ENCODE data around the gene HHAT. TPM values are rescaled to one million over a fixed set of nuclear protein-coding genes. Genes with fewer than 3 reads are reported as not detected.

The HHAT gene
- polyA plus RNA-seq, 1 donor (not counting 4 experiments of a cell fraction or from before 2014, with no cell fraction given): 3.8 TPM

DNA sequence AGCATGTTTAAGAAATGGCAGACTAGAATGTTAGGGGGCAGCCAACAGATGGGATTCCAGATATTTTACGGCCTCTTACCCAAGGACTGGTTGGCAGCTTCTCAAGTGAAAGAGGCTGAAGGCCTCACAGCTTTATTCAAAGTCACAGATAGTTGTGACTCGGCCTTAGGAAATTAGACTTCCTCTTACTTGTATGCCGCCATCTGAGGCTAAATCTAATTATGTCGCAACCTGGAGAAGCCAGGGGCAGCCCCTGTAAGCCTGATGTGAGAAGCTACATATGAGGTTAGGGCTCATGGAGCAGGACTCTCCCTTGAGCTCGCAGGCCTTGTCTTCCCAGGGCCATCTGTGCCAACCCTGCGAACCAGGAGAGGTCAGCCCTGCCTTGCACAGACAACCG is 352.5 kb downstream of the HHAT start:
- H3K4me2 ChIP-seq (ENCODE audit: control insufficient read depth, extremely low read depth, insufficient read depth, low read depth, low read length): no peak overlapping the region
- H3K79me2 ChIP-seq (ENCODE audit: control insufficient read depth, insufficient read depth, low read length): no peaks in the 10 kb centered on the region
- no peak overlapping the region for H3K9ac ChIP-seq (ENCODE audit: control insufficient read depth, extremely low read depth, insufficient read depth, low read length)
- no peaks in the 10 kb centered on the region for H3K36me3 ChIP-seq (ENCODE audit: control insufficient read depth in 2 of 2, extremely low read depth in 1 of 2, insufficient read depth in 2 of 2, low read length in 2 of 2)
- no peaks in the 10 kb centered on the region for H3K4me1 ChIP-seq (ENCODE audit: control insufficient read depth, extremely low read depth, insufficient read depth, low read length)
- TF ChIP-seq EZH2 (IDR thresholded peaks at IDR 0.05; ENCODE audit: low read length) (no peak), CTCF (optimal IDR thresholded peaks at IDR 0.05 in 1 of 3, IDR thresholded peaks at IDR 0.05 in 1 of 3, conservative IDR thresholded peaks at IDR 0.05 in 1 of 3; ENCODE audit: extremely low read depth in 1 of 3, insufficient read depth in 2 of 3, low read length in 3 of 3) (no peak)
- no peak overlapping the region for H2AFZ ChIP-seq (ENCODE audit: control insufficient read depth, low read length)
- no peak overlapping the region for H3K27ac ChIP-seq (ENCODE audit: control insufficient read depth, insufficient read depth, low read length)
- no peaks in the 10 kb centered on the region for H3K27me3 ChIP-seq (ENCODE audit: control insufficient read depth, extremely low read depth, insufficient read depth, low read length)
- H3K9me3 ChIP-seq (ENCODE audit: control insufficient read depth, low read depth, low read length): no peaks in the 10 kb centered on the region
- no peak for FAIRE-seq
- H3K4me3 ChIP-seq (ENCODE audit: control insufficient read depth in 2 of 3, extremely low read depth in 1 of 3, insufficient read depth in 2 of 3, low read depth in 1 of 3, low read length in 3 of 3): no peak overlapping the region
- no peaks in the 10 kb centered on the region for H4K20me1 ChIP-seq (ENCODE audit: control insufficient read depth, extremely low read depth, insufficient read depth, low read length)
- dilution Hi-C loops (cut with MboI; ENCODE audit: extremely low pct_ligation_motif_present, low sequenced_read_pairs): no loop called here
- no peaks in the 10 kb centered on the region for H3K9me1 ChIP-seq (ENCODE audit: control insufficient read depth, extremely low read depth, insufficient read depth, low read length)
- DNase-seq (ENCODE audit: low read depth, low spot score): no peak

- dilution Hi-C loops (cut with MboI; ENCODE audit: extremely low pct_ligation_motif_present, low sequenced_read_pairs): no loop called here
- Histone ChIP-seq H3K9me3 (ENCODE audit: control insufficient read depth, low read depth, low read length) (no peaks in the 10 kb centered on the region), H3K4me2 (ENCODE audit: control insufficient read depth, extremely low read depth, insufficient read depth, low read depth, low read length) (no peak overlapping the region), H3K27me3 (ENCODE audit: control insufficient read depth, extremely low read depth, insufficient read depth, low read length) (no peaks in the 10 kb centered on the region), H3K9ac (ENCODE audit: control insufficient read depth, extremely low read depth, insufficient read depth, low read length) (no peak overlapping the region), H3K9me1 (ENCODE audit: control insufficient read depth, extremely low read depth, insufficient read depth, low read length) (no peaks in the 10 kb centered on the region), H3K27ac (ENCODE audit: control insufficient read depth, insufficient read depth, low read length) (no peak overlapping the region), H3K4me3 (ENCODE audit: control insufficient read depth in 2 of 3, extremely low read depth in 1 of 3, insufficient read depth in 2 of 3, low read depth in 1 of 3, low read length in 3 of 3) (no peak overlapping the region), H4K20me1 (ENCODE audit: control insufficient read depth, extremely low read depth, insufficient read depth, low read length) (no peaks in the 10 kb centered on the region), H2AFZ (ENCODE audit: control insufficient read depth, low read length) (no peak overlapping the region), H3K79me2 (ENCODE audit: control insufficient read depth, insufficient read depth, low read length) (no peaks in the 10 kb centered on the region), H3K36me3 (ENCODE audit: control insufficient read depth in 2 of 2, extremely low read depth in 1 of 2, insufficient read depth in 2 of 2, low read length in 2 of 2) (no peaks in the 10 kb centered on the region), H3K4me1 (ENCODE audit: control insufficient read depth, extremely low read depth, insufficient read depth, low read length) (no peaks in the 10 kb centered on the region)
- no peak for DNase-seq (ENCODE audit: low read depth, low spot score)
- no peak for FAIRE-seq
- TF ChIP-seq EZH2 (IDR thresholded peaks at IDR 0.05; ENCODE audit: low read length) (no peak), CTCF (optimal IDR thresholded peaks at IDR 0.05 in 1 of 3, IDR thresholded peaks at IDR 0.05 in 1 of 3, conservative IDR thresholded peaks at IDR 0.05 in 1 of 3; ENCODE audit: extremely low read depth in 1 of 3, insufficient read depth in 2 of 3, low read length in 3 of 3) (no peak)
Measured at GRCh38 chr1:210683403-210684047, 354.8 kb downstream of the HHAT start.
